ENCODE results near the gene SERPINA12. TPM values are rescaled to one million over a fixed set of nuclear protein-coding genes. Genes with fewer than 3 reads are reported as not detected.

The SERPINA12 gene
- polyA plus RNA-seq, result not detected

GRCh38 chr14:94509356-94509755 is at the start of gene SERPINA12:
Gene SERPINA12, minus strand, starts transcription at chr14:94509469. Its CDS starts 11,072 bp downstream, at chr14:94498397.
- Mint-ChIP-seq H3K4me1 (no peaks in the 10 kb centered on the region), H3K27ac (no peak within 1 kb of the TSS), H3K36me3 (no peaks in the 10 kb centered on the region), H3K4me3 (no peak within 1 kb of the TSS), H3K9me3 (no peaks in the 10 kb centered on the region), H3K27me3 (ENCODE audit: low read depth in 3 of 3) (peaks cover 0 to 5% (median 4%) of the 10 kb centered on the region in 3 donors)
- no peak for DNase-seq

- Mint-ChIP-seq H3K27me3 (ENCODE audit: low read depth in 3 of 3) (peaks cover 0 to 9% (median 6%) of the 10 kb centered on the region in 3 donors), H3K27ac (no peak overlapping the region), H3K4me3 (no peak overlapping the region), H3K9me3 (peaks cover 0 to 4% (median under 1%) of the 10 kb centered on the region in 6 donors), H3K36me3 (no peaks in the 10 kb centered on the region), H3K4me1 (no peaks in the 10 kb centered on the region)
- no peak for DNase-seq
Measured at GRCh38 chr14:94558842-94559241, 49.6 kb upstream of the SERPINA12 start.

- Mint-ChIP-seq H3K4me1 (no peaks in the 10 kb centered on the region), H3K4me3 (no peak overlapping the region), H3K9me3 (peaks cover 0 to 4% (median under 1%) of the 10 kb centered on the region in 6 donors), H3K27ac (no peak overlapping the region), H3K27me3 (ENCODE audit: low read depth in 3 of 3) (peaks cover 0 to 14% (median 6%) of the 10 kb centered on the region in 3 donors), H3K36me3 (no peaks in the 10 kb centered on the region)
- DNase-seq, result no peak
Measured at GRCh38 chr14:94557327-94557726, 48.1 kb upstream of the SERPINA12 start.

GRCh38 chr14:94555991-94556390 is 46.7 kb upstream of the SERPINA12 start:
- Mint-ChIP-seq H3K4me3 (no peak overlapping the region), H3K4me1 (no peaks in the 10 kb centered on the region), H3K36me3 (no peaks in the 10 kb centered on the region), H3K27me3 (ENCODE audit: low read depth in 3 of 3) (peaks cover 0 to 16% (median 5%) of the 10 kb centered on the region in 3 donors), H3K27ac (no peak overlapping the region), H3K9me3 (peaks cover 0 to 4% (median under 1%) of the 10 kb centered on the region in 6 donors)
- no peak for DNase-seq

- H3K4me1 Mint-ChIP-seq, result no peaks in the 10 kb centered on the region
- H3K4me3 Mint-ChIP-seq, result no peak overlapping the region
- peaks cover 0 to 17% (median 12%) of the 10 kb centered on the region in 3 donors for H3K27me3 Mint-ChIP-seq (ENCODE audit: low read depth in 3 of 3)
- H3K36me3 Mint-ChIP-seq, result no peaks in the 10 kb centered on the region
- DNase-seq, result no peak
- peaks cover 0 to 4% (median 0%) of the 10 kb centered on the region in 6 donors for H3K9me3 Mint-ChIP-seq
- H3K27ac Mint-ChIP-seq, result no peak overlapping the region
Measured at GRCh38 chr14:94550041-94550440, 40.8 kb upstream of the SERPINA12 start.

GRCh38 chr14:94548999-94549985 is 40.0 kb upstream of the SERPINA12 start:
- no peaks in the 10 kb centered on the region for H3K4me1 Mint-ChIP-seq
- no peak overlapping the region for H3K27ac Mint-ChIP-seq
- peaks cover 0 to 16% (median 11%) of the 10 kb centered on the region in 3 donors for H3K27me3 Mint-ChIP-seq (ENCODE audit: low read depth in 3 of 3)
- no peak overlapping the region for H3K4me3 Mint-ChIP-seq
- peak; percentile 14 to 18 (median 18) for DNase-seq
- no peaks in the 10 kb centered on the region for H3K36me3 Mint-ChIP-seq
- H3K9me3 Mint-ChIP-seq, result peaks cover 0 to 2% (median 0%) of the 10 kb centered on the region in 6 donors

- Mint-ChIP-seq H3K4me1 (no peaks in the 10 kb centered on the region), H3K27ac (no peak overlapping the region), H3K27me3 (ENCODE audit: low read depth in 3 of 3) (peaks cover 0 to 12% (median 9%) of the 10 kb centered on the region in 3 donors), H3K36me3 (no peaks in the 10 kb centered on the region), H3K4me3 (no peak overlapping the region), H3K9me3 (peaks cover 0 to 2% (median 0%) of the 10 kb centered on the region in 6 donors)
- DNase-seq, result no peak
Measured at GRCh38 chr14:94548131-94548998, 39.1 kb upstream of the SERPINA12 start.

GRCh38 chr14:94547726-94548125 is 38.5 kb upstream of the SERPINA12 start:
- no peak for DNase-seq
- Mint-ChIP-seq H3K36me3 (no peaks in the 10 kb centered on the region), H3K27ac (no peak overlapping the region), H3K4me3 (no peak overlapping the region), H3K9me3 (no peaks in the 10 kb centered on the region), H3K4me1 (no peaks in the 10 kb centered on the region), H3K27me3 (ENCODE audit: low read depth in 3 of 3) (peaks cover 0 to 11% (median 9%) of the 10 kb centered on the region in 3 donors)

- no peaks in the 10 kb centered on the region for H3K9me3 Mint-ChIP-seq
- H3K27me3 Mint-ChIP-seq (ENCODE audit: low read depth in 3 of 3), result peaks cover 0 to 11% (median 9%) of the 10 kb centered on the region in 3 donors
- no peak for DNase-seq
- H3K27ac Mint-ChIP-seq, result no peak overlapping the region
- H3K4me3 Mint-ChIP-seq, result no peak overlapping the region
- no peaks in the 10 kb centered on the region for H3K4me1 Mint-ChIP-seq
- H3K36me3 Mint-ChIP-seq, result no peaks in the 10 kb centered on the region
Measured at GRCh38 chr14:94547151-94547680, 37.9 kb upstream of the SERPINA12 start.

GRCh38 chr14:94545131-94545841 is 36.0 kb upstream of the SERPINA12 start:
- H3K27ac Mint-ChIP-seq, result no peak overlapping the region
- peaks cover 0 to 11% (median 9%) of the 10 kb centered on the region in 3 donors for H3K27me3 Mint-ChIP-seq (ENCODE audit: low read depth in 3 of 3)
- no peaks in the 10 kb centered on the region for H3K4me1 Mint-ChIP-seq
- no peak overlapping the region for H3K4me3 Mint-ChIP-seq
- no peak for DNase-seq
- no peaks in the 10 kb centered on the region for H3K36me3 Mint-ChIP-seq
- no peaks in the 10 kb centered on the region for H3K9me3 Mint-ChIP-seq

- Mint-ChIP-seq H3K4me3 (no peak overlapping the region), H3K9me3 (no peaks in the 10 kb centered on the region)
Measured at GRCh38 chr14:94544726-94545125, 35.5 kb upstream of the SERPINA12 start.

GRCh38 chr14:94543449-94544124 is 34.3 kb upstream of the SERPINA12 start:
- no peak for DNase-seq
- H3K27me3 Mint-ChIP-seq (ENCODE audit: low read depth in 3 of 3), result peaks cover 0 to 12% (median 11%) of the 10 kb centered on the region in 3 donors
- no peaks in the 10 kb centered on the region for H3K9me3 Mint-ChIP-seq
- no peaks in the 10 kb centered on the region for H3K4me1 Mint-ChIP-seq
- no peak overlapping the region for H3K27ac Mint-ChIP-seq
- H3K4me3 Mint-ChIP-seq, result no peak overlapping the region
- no peaks in the 10 kb centered on the region for H3K36me3 Mint-ChIP-seq

More at GRCh38 chr14:94544726-94545125, 35.5 kb upstream of the SERPINA12 start:
- Mint-ChIP-seq H3K4me1 (no peaks in the 10 kb centered on the region), H3K36me3 (no peaks in the 10 kb centered on the region), H3K27ac (no peak overlapping the region), H3K27me3 (ENCODE audit: low read depth in 3 of 3) (peaks cover 0 to 14% (median 9%) of the 10 kb centered on the region in 3 donors)
- DNase-seq, result no peak
